GM19324 (cell line): Measurements from ENCODE around the gene CITED4.

Experiments used
- ATAC-seq: cut with Tn5 transposase; IDR thresholded peaks from one replicate; pipeline ENCODE4 v1.9.1; 2021; ENCODE audit warnings: mild to moderate bottlenecking, moderate library complexity; ENCODE audit not compliant: unreplicated experiment, low FRiP score

Gene CITED4

GRCh38 chr1:40856116-40856515 lies 6.0 kb downstream of the CITED4 start:
- ATAC-seq: no peak

GRCh38 chr1:40855513-40855912 lies 6.7 kb downstream of the CITED4 start:
- no peak for ATAC-seq

- no peak for ATAC-seq
These were observed 8.3 kb downstream of the CITED4 start for GRCh38 chr1:40853885-40854170.

GRCh38 chr1:40853113-40853884 lies 8.9 kb downstream of the CITED4 start:
- ATAC-seq: no peak

GRCh38 chr1:40851643-40852042 lies 10.5 kb downstream of the CITED4 start:
- ATAC-seq: no peak

- ATAC-seq: no peak
These were observed 12.2 kb downstream of the CITED4 start for GRCh38 chr1:40849801-40850592.

- ATAC-seq: no peak
These were observed 13.5 kb downstream of the CITED4 start for GRCh38 chr1:40848530-40849189.

GRCh38 chr1:40847023-40847745 lies 15.0 kb downstream of the CITED4 start:
- ATAC-seq: no peak

- ATAC-seq: no peak
These were observed 16.3 kb downstream of the CITED4 start for GRCh38 chr1:40845895-40846294.

GRCh38 chr1:40844887-40845878 lies 17.0 kb downstream of the CITED4 start:
- no peak for ATAC-seq

GRCh38 chr1:40844079-40844478 lies 18.1 kb downstream of the CITED4 start:
- no peak for ATAC-seq

GRCh38 chr1:40842691-40843090 lies 19.5 kb downstream of the CITED4 start:
- no peak for ATAC-seq

GRCh38 chr1:40842207-40842606 lies 20.0 kb downstream of the CITED4 start:
- ATAC-seq: no peak

GRCh38 chr1:40841602-40842001 lies 20.6 kb downstream of the CITED4 start:
- ATAC-seq: no peak

GRCh38 chr1:40840526-40841323 lies 21.4 kb downstream of the CITED4 start:
- no peak for ATAC-seq

- no peak for ATAC-seq
These were observed 22.2 kb downstream of the CITED4 start for GRCh38 chr1:40839943-40840335.

- ATAC-seq: no peak
These were observed 22.9 kb downstream of the CITED4 start for GRCh38 chr1:40838980-40839942.
